H1 (cell line): ENCODE data around the gene DYRK2.

Experiments used
- BRCA1 ChIP-seq: IDR thresholded peaks from 2 replicates; pipeline ENCODE4 v1.6.1; 2012; ENCODE audit warnings: low read depth, low read length, improper control_type of control experiment
- CREB1 ChIP-seq: IDR thresholded peaks from 2 replicates; pipeline ENCODE4 v1.6.1; 2012; ENCODE audit warnings: inconsistent platforms
- EGR1 ChIP-seq: IDR thresholded peaks from 2 replicates; pipeline ENCODE4 v1.6.1; 2011; ENCODE audit warnings: low read depth, low read length, borderline replicate concordance
- KDM5A ChIP-seq: fragments of 200-600 bp; IDR thresholded peaks from 2 replicates; pipeline ENCODE4 v1.7.1; 2012; ENCODE audit warnings: mild to moderate bottlenecking, low read length, inconsistent platforms, mixed read lengths
- POLR2A ChIP-seq, 2 experiments: IDR thresholded peaks; 1 replicate in 1 of 2; 2 replicates in 1 of 2; pipeline ENCODE4 v1.6.1; 2011; ENCODE audit warnings: low read depth in 2 of 2, low read length in 2 of 2, mild to moderate bottlenecking in 2 of 2; ENCODE audit errors: control extremely low read depth in 1 of 2
- POLR2AphosphoS5 ChIP-seq: IDR thresholded peaks from 2 replicates; pipeline ENCODE4 v1.6.1; 2011; ENCODE audit warnings: low read depth, low read length
- SIRT6 ChIP-seq: IDR thresholded peaks from one replicate; pipeline ENCODE4 v1.7.1; 2012; ENCODE audit warnings: low read length, inconsistent platforms
- SUZ12 ChIP-seq: fragments of 200-600 bp; sonication (generic); IDR thresholded peaks from 2 replicates; pipeline ENCODE4 v1.6.1; 2012; ENCODE audit warnings: mild to moderate bottlenecking, inconsistent platforms, low read length, moderate library complexity, mixed read lengths
- TAF7 ChIP-seq: optimal IDR thresholded peaks from 2 replicates; pipeline ENCODE3; 2011; ENCODE audit warnings: low read depth, mild to moderate bottlenecking, inconsistent platforms, low read length, moderate library complexity, borderline replicate concordance
- TF ChIP-seq, protein P1 (sequence below), 3 experiments: IDR thresholded peaks; 1 replicate in 2 of 3; 2 replicates in 1 of 3; pipeline versions ENCODE4 v1.5.1 to v1.6.1; 2011; ENCODE audit warnings: low read length in 3 of 3, mild to moderate bottlenecking in 3 of 3, inconsistent platforms in 2 of 3, low read depth in 1 of 3, moderate library complexity in 1 of 3; ENCODE audit not compliant: insufficient read depth in 1 of 3; ENCODE audit errors: control extremely low read depth in 1 of 3
- TF ChIP-seq, protein P2 (sequence below): IDR thresholded peaks from 2 replicates; pipeline ENCODE4 v1.6.1; 2012; ENCODE audit warnings: inconsistent platforms
- TF ChIP-seq, protein P3 (sequence below): IDR thresholded peaks from 2 replicates; pipeline ENCODE4 v1.6.1; 2011; ENCODE audit warnings: low read length, improper control_type of control experiment

- TF ChIP-seq POLR2A (IDR thresholded peaks at IDR 0.05; ENCODE audit: control extremely low read depth in 1 of 2, low read depth in 2 of 2, low read length in 2 of 2), result no peak
- no peak for TF ChIP-seq BRCA1
- TF ChIP-seq EGR1, result no peak
- TF ChIP-seq, protein P1, sequence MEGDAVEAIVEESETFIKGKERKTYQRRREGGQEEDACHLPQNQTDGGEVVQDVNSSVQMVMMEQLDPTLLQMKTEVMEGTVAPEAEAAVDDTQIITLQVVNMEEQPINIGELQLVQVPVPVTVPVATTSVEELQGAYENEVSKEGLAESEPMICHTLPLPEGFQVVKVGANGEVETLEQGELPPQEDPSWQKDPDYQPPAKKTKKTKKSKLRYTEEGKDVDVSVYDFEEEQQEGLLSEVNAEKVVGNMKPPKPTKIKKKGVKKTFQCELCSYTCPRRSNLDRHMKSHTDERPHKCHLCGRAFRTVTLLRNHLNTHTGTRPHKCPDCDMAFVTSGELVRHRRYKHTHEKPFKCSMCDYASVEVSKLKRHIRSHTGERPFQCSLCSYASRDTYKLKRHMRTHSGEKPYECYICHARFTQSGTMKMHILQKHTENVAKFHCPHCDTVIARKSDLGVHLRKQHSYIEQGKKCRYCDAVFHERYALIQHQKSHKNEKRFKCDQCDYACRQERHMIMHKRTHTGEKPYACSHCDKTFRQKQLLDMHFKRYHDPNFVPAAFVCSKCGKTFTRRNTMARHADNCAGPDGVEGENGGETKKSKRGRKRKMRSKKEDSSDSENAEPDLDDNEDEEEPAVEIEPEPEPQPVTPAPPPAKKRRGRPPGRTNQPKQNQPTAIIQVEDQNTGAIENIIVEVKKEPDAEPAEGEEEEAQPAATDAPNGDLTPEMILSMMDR (IDR thresholded peaks at IDR 0.05; ENCODE audit: control extremely low read depth in 1 of 3, insufficient read depth in 1 of 3, low read depth in 1 of 3, low read length in 3 of 3), result no peak
- TF ChIP-seq, protein P2, sequence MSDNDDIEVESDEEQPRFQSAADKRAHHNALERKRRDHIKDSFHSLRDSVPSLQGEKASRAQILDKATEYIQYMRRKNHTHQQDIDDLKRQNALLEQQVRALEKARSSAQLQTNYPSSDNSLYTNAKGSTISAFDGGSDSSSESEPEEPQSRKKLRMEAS, result no peak
- no peak for TF ChIP-seq KDM5A
- no peak for TF ChIP-seq TAF7
- TF ChIP-seq, protein P3, sequence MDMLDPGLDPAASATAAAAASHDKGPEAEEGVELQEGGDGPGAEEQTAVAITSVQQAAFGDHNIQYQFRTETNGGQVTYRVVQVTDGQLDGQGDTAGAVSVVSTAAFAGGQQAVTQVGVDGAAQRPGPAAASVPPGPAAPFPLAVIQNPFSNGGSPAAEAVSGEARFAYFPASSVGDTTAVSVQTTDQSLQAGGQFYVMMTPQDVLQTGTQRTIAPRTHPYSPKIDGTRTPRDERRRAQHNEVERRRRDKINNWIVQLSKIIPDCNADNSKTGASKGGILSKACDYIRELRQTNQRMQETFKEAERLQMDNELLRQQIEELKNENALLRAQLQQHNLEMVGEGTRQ, result no peak
- no peak for TF ChIP-seq SIRT6
- TF ChIP-seq POLR2AphosphoS5, result no peak
- no peak for TF ChIP-seq SUZ12
- no peak for TF ChIP-seq CREB1
Observed at GRCh38 chr12:67693894-67694293, 45.3 kb downstream of the DYRK2 start.
